Activated CD8-positive, alpha-beta memory T cell treated with anti-CD3 and anti-CD28 coated beads for 36 hours (primary cell): ENCODE measurements around the gene SASH1. TPM values are rescaled to one million over a fixed set of nuclear protein-coding genes. Genes with fewer than 3 reads are reported as not detected.
"Not testable (repeated sequence)": the region's sequence is repeated elsewhere in the genome, so short reads cannot be mapped to it uniquely, and the experiment has no call there.

Source experiments
- CTCF ChIA-PET: fragments of 350-600 bp; sonication (Branson Sonifier 250); formaldehyde crosslinking; loops from one replicate; lab custom pipeline; 2021; ENCODE audit warnings: antibody characterized with exemption; lab: Charles Lee
- POLR2A ChIA-PET: fragments of 350-600 bp; sonication (Branson Sonifier 250); formaldehyde crosslinking; loops from one replicate; lab custom pipeline; 2021; ENCODE audit warnings: antibody characterized with exemption; lab: Charles Lee
- total RNA-seq, 2 experiments: library from RNA; stranded (reverse); gene quantifications; one replicate each; pipeline ENCODE4 v1.2.3, GENCODE V29; 2021

Gene SASH1
- total RNA-seq, 2 experiments from 2014 or later: 1.0 to 1.2 TPM

DNA sequence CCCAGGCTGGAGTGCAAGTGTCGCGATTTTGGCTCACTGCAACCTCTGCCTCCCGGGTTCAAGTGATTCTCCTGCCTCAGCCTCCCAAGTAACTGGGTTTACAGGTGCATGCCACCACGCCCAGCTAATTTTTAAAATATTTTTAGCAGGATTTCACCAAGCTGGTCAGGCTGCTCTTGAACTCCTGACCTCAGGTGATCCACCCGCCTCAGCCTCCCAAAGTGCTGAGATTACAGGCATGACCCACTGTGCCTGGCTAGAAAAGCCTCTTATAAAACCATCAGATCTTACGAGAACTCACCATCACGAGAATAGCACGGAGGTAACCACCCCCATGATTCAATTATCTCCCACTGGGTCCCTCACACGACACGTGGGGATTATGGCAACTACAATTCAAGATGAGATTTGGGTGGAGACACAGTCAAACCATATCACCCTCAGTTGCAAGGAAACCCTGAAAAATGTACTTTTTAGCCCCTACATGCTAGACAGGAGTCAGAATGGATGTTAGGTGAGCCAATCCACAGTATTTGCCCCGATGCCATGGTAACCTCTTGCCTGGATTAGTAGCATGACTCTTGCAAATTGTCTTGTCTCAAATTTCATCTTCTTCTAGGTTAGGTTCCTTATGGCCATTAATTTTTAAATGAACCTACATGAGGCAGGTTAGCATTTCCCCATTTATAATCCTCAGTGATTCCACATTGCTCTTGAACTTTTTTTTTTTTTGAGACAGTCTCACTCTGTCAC lies 17.1 kb upstream of the SASH1 start:
- POLR2A ChIA-PET: no interaction called here
- CTCF ChIA-PET: no interaction called here

GRCh38 chr6:148328876-148329555 lies 13.6 kb upstream of the SASH1 start:
- ChIA-PET POLR2A (no interaction called here), CTCF (no interaction called here)

DNA sequence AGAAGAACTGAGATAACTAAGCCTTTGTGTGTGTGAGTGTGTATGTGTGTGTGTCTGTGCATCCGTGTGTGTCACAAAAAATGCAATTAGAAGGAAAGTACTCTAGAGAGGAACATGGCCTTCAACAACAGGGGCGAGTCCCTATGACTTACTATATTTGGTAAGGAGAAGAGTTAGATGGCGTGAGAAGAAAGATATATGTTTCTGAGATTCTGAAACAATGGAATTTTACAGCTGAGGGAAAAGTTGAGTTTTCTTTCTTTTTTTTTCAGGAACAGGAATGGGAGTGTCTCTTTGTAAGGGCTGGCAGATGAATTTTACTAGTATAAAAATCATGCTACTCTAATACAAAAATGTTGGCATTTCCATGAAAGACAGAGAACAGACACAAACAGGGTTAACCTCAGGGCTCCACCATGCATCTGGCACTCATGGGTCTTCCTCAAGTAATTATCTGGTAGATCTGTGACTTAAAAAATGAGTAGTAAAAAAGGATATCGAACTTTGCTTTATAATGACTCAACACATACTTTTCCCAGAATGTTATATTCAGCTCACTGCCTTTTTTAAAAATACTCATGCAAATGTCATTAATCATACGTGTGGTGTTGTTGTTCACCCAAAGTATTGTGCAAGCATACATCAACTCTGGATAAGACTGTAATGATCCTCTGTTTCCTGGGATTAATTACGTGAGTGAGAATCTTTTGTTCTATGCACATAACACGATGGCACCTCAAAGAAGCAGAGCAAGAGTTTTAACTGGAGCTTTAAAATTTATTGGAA lies 12.8 kb upstream of the SASH1 start:
- POLR2A ChIA-PET: no interaction called here
- CTCF ChIA-PET: no interaction called here

DNA sequence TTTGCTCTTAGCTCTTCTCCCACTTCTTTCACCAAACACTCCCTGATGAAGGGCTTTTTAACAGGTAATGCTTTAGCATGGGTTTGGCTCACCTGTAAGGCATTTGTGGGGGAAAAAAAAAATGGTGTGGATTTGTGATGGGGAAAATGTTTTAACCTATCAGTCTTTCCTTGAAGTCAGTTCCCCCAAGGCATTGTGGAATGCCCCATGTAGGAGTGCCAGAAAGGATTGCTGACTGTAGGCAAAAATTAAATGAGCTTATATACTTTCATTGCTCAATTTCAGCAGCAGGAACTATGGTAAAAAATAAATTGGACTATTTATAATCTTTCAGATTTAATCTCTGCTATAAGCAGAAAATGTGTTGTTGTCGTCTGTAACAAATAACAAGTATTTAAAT lies 10.6 kb upstream of the SASH1 start:
- CTCF ChIA-PET: no interaction called here
- POLR2A ChIA-PET: no interaction called here

DNA sequence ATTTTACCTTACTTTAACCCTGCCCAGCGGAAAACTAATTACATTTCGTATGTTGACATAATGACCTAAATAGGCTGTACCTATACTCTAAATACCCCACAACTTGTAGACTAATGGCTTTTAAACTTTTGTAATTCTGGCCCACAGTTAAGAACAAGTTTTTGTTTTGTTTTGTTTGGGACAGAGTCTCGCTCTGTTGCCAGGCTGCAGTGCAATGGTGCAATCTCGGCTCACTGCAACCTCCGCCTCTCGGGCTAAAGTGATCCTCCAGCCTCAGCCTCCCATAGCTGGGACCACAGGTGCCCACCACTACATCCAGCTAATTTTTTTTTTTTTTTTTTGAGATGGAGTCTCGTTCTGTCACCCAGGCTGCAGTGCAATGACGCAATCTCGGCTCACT lies 5.7 kb upstream of the SASH1 start:
- ChIA-PET POLR2A (no interaction called here), CTCF (no interaction called here)

DNA sequence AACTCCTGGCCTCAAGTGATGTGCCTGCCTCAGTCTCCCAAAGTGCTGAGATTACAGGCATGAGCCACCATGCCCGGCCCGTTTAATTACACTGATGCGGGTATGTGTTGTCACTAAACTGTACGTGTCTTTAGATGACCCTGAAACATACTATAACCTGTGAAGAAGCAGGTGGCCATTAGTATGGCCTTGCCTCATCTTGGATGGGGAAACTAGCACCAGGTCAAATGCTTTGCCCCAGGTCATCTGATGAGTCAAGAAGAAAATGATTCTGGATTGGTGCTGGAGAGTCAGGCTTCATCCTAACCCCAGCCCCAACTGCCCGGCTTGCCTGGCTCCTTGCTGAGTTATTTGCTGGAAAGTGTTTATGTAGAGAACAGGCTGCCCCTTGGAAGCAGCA lies 2.9 kb upstream of the SASH1 start:
- ChIA-PET CTCF (no interaction called here), POLR2A (no interaction called here)

GRCh38 chr6:148340586-148341297 lies 1.9 kb upstream of the SASH1 start:
- CTCF ChIA-PET: no interaction called here
- POLR2A ChIA-PET: no interaction called here

DNA sequence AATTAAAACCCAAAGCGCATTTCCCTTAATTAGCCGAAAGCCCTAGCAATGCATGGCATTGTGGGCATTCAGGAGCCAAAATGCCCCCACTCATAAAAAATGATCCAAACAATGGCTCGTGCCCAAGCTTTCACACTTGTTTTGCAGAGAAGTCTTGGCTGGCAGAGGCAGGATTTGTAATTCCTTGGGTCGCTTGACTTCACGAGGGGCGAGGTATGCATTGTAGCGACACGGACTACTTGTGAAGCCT lies 613 bp upstream of the SASH1 start:
- POLR2A ChIA-PET: no interaction called here
- CTCF ChIA-PET: no interaction called here

DNA sequence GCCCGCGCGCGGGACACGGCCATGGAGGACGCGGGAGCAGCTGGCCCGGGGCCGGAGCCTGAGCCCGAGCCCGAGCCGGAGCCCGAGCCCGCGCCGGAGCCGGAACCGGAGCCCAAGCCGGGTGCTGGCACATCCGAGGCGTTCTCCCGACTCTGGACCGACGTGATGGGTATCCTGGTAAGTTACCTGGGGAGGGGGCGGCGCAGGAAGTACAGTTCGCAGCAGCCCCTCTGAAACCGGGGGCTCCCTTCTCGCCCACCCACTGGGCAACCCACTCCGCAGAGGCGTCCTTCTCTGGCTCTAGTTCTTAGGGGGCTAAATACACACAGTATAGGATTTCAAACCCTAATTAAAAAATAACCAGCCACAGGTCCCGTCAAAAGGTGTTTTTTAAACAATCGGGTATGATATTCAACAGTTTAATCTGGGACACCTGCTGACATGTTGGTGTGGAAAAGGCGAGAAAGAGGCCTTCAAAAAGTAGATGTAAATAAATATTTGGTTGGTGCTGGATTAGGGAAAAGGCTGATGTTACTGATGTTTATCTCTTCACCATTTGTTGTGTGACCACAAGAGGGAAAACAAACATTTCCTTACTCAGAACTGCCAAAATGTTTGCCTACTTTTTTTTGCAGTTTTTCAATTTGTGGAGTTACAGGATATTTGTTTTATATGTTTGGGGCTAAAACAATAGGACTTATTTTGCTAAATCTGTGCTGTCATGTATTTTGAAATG lies 577 bp downstream of the SASH1 start:
- ChIA-PET POLR2A (no interaction called here), CTCF (no interaction called here)

GRCh38 chr6:148345176-148345575 lies 2.5 kb downstream of the SASH1 start:
- CTCF ChIA-PET: no interaction called here

DNA sequence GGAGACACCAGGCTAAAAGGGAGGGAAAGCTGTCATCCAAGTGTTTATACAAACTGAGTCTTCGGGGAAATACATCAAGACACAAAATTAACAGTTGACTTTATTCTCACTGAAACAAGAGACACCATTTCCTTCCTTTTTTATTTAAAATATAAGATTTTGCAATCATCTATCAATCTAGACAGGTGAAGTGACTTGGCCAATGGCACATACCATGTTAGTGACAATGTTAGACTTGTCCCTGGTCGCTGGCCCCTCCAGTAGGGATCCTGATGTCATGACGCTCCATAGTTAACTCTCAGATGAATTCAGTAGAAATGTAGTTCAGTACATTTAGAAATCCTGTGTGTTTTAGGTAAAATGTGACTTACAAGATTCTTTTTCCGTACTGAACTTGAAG lies 2.9 kb downstream of the SASH1 start:
- CTCF ChIA-PET: no interaction called here

More at GRCh38 chr6:148345176-148345575, 2.5 kb downstream of the SASH1 start:
- POLR2A ChIA-PET: no interaction called here

GRCh38 chr6:148346681-148347440 lies 4.2 kb downstream of the SASH1 start:
- ChIA-PET POLR2A (no interaction called here), CTCF (interaction anchor here (0.5 kb wide), 1 partner anchor 162 kb away, joined by 6 read pairs; no protein-coding TSS in a partner anchor)

More for the DNA sequence above, 2.9 kb downstream of the SASH1 start:
- POLR2A ChIA-PET: no interaction called here

GRCh38 chr6:148347441-148348054 lies 4.9 kb downstream of the SASH1 start:
- ChIA-PET POLR2A (no interaction called here), CTCF (no interaction called here)

GRCh38 chr6:148348335-148348734 lies 5.7 kb downstream of the SASH1 start:
- CTCF ChIA-PET: no interaction called here
- POLR2A ChIA-PET: no interaction called here

DNA sequence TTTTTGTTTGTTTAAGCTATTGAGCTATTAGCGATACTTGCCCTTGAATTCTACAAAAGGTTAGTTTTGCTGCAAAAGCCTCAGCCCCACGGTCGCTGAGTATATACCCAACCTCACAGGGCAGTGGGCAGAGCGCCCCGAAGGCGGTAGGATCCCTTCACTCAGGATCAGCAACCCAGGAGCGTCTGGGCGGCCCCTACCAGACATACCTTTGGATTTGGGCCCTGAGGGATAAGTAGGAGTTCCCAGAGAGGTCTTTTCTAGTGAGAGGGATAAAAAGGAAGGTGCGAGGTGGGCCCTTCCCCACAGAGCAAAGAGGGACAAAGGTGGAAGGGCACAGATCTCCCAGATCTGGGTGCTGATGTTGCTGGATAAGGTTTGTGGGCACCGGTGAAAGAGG lies 6.1 kb downstream of the SASH1 start:
- CTCF ChIA-PET: no interaction called here
- POLR2A ChIA-PET: no interaction called here

DNA sequence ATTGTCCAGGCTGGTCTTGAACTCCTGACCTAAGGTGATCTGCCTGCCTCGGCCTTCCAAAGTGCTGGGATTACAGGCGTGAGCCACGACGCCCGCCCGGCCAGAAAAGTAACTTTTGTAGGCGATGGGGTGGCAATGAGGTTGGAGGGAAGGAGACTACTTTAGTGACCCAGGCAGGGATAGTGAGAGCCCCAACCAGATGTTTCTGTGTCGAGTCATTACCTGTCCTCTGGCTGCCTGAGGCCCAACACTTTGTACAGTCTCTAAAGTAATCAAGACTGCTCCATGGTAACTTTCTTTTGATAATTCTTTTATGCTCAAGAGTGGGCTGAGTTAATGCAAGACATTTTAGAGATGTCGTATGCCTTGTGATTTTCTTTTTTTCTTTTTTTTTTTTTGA lies 6.8 kb downstream of the SASH1 start:
- CTCF ChIA-PET: no interaction called here
- POLR2A ChIA-PET: no interaction called here

GRCh38 chr6:148351309-148351708 lies 8.7 kb downstream of the SASH1 start:
- POLR2A ChIA-PET: no interaction called here
- CTCF ChIA-PET: no interaction called here

GRCh38 chr6:148352421-148352820 lies 9.8 kb downstream of the SASH1 start:
- POLR2A ChIA-PET: not testable (repeated sequence)

More at GRCh38 chr6:148352421-148352820, 9.8 kb downstream of the SASH1 start:
- CTCF ChIA-PET: not testable (repeated sequence)
